Esophagus muscularis mucosa (tissue), 4 donors: Measurements from ENCODE around the gene SLC1A4. TPM values are rescaled to one million over a fixed set of nuclear protein-coding genes. Genes with fewer than 3 reads are reported as not detected.

Experiments used
- DNase-seq: peaks from one replicate; pipeline ENCODE4 v3.0.0-alpha.2; 2017; ENCODE audit errors: extremely low spot score
- H3K27ac ChIP-seq, 4 donors: fragments of 200-600 bp; sonication (generic); replicated peaks in 1 of 4; 1 replicate in 3 of 4; 2 replicates in 1 of 4; pipeline ENCODE4 v1.5.1; 2016 to 2019; ENCODE audit warnings: mild to moderate bottlenecking in 1 of 4
- H3K27me3 ChIP-seq, 4 donors: fragments of 200-600 bp; sonication (generic); one replicate each; pipeline versions ENCODE4 v1.5.1 to v1.6.0; 2016 to 2019
- H3K36me3 ChIP-seq, 4 donors: fragments of 200-600 bp; sonication (generic); one replicate each; pipeline ENCODE4 v1.5.1; 2016 to 2019
- H3K4me1 ChIP-seq, 4 donors: fragments of 200-600 bp; sonication (generic); one replicate each; pipeline ENCODE4 v1.5.1; 2016 to 2019
- H3K4me3 ChIP-seq, 4 donors: fragments of 200-600 bp; sonication (generic); 1 replicate in 2 of 4; 2 replicates in 2 of 4; pipeline ENCODE4 v1.5.1; 2016 to 2019; ENCODE audit warnings: mild to moderate bottlenecking in 4 of 4, moderate library complexity in 1 of 4
- H3K9me3 ChIP-seq, 4 donors: fragments of 200-600 bp; sonication (generic); 1 replicate in 3 of 4; 2 replicates in 1 of 4; pipeline ENCODE4 v1.5.1; 2016 to 2019
- CTCF ChIP-seq, 3 experiments: fragments of 200-600 bp in 2 of 3; fragments of 450-650 bp in 1 of 3; sonication (generic) in 2 of 3; IDR thresholded peaks; one replicate each; pipeline ENCODE4 v1.5.1; 2017 to 2019; ENCODE audit warnings: antibody characterized with exemption in 3 of 3, mild to moderate bottlenecking in 2 of 3, moderate library complexity in 1 of 3
- EP300 ChIP-seq: sonication (generic); formaldehyde crosslinking; IDR thresholded peaks from one replicate; pipeline ENCODE4 v1.6.1; 2017; ENCODE audit warnings: antibody characterized with exemption
- POLR2A ChIP-seq: fragments of 450-650 bp; IDR thresholded peaks from one replicate; pipeline ENCODE4 v1.6.1; 2017; ENCODE audit warnings: antibody characterized with exemption, moderate library complexity, mild to moderate bottlenecking, low read depth
- POLR2AphosphoS5 ChIP-seq, 2 donors: sonication (generic); formaldehyde crosslinking; IDR thresholded peaks; one replicate each; pipeline ENCODE4 v1.6.1; 2017; ENCODE audit warnings: antibody characterized with exemption in 2 of 2
- WGBS: methylation state at CpG from one replicate; pipeline ENCODE4 v1.1.5; 2018; 5-methylcytosine and 5-hydroxymethylcytosine counted together
- intact Hi-C: fragments of 100-400 bp; cut with DNase I; formaldehyde crosslinking; loops from one replicate; pipeline ENCODE4 v1.15.1; 2023
- total RNA-seq, 4 donors: library from RNA; depleted of rRNA; stranded (reverse); fragments of >200 nt; gene quantifications; one replicate each; pipeline versions ENCODE4 v1.1.0 to v1.2.1, GENCODE V29; 2016

The SLC1A4 gene
- total RNA-seq, 4 donors from 2014 or later, result 10.4 to 15.1 (median 10.8) TPM

- TF ChIP-seq EP300 (no peak), POLR2AphosphoS5 (IDR thresholded peaks at IDR 0.05) (no peak), CTCF (IDR thresholded peaks at IDR 0.05) (no peak), POLR2A (no peak)
- no peaks in the 10 kb centered on the region for H3K9me3 ChIP-seq
- H3K4me1 ChIP-seq, result no peaks in the 10 kb centered on the region
- WGBS, result 93% methylated on average over 6 of the region's 6 CpGs
- H3K27ac ChIP-seq, result no peak overlapping the region
- H3K27me3 ChIP-seq, result no peaks in the 10 kb centered on the region
- intact Hi-C loops, result no loop called here
- H3K4me3 ChIP-seq, result no peak overlapping the region
- no peak for DNase-seq
- H3K36me3 ChIP-seq, result peaks cover 20 to 61% (median 38%) of the 10 kb centered on the region in 4 donors
Measured at GRCh38 chr2:65022189-65022588, 33.0 kb downstream of the SLC1A4 start.

GRCh38 chr2:65023742-65024141 is 34.5 kb downstream of the SLC1A4 start:
- peaks cover 10 to 45% (median 29%) of the 10 kb centered on the region in 4 donors for H3K36me3 ChIP-seq

GRCh38 chr2:65024149-65024829 is 35.1 kb downstream of the SLC1A4 start:
- H3K9me3 ChIP-seq, result no peaks in the 10 kb centered on the region
- 88% methylated on average over 7 of the region's 7 CpGs for WGBS
- no peaks in the 10 kb centered on the region for H3K27me3 ChIP-seq
- no peaks in the 10 kb centered on the region for H3K4me1 ChIP-seq
- H3K27ac ChIP-seq, result no peak overlapping the region
- TF ChIP-seq POLR2AphosphoS5 (IDR thresholded peaks at IDR 0.05) (no peak), CTCF (IDR thresholded peaks at IDR 0.05) (no peak), POLR2A (no peak), EP300 (no peak)
- H3K36me3 ChIP-seq, result peaks cover 9 to 40% (median 24%) of the 10 kb centered on the region in 4 donors
- intact Hi-C loops, result no loop called here
- DNase-seq, result no peak
- no peak overlapping the region for H3K4me3 ChIP-seq

More at GRCh38 chr2:65023742-65024141, 34.5 kb downstream of the SLC1A4 start:
- H3K27ac ChIP-seq, result no peak overlapping the region
- H3K9me3 ChIP-seq, result no peaks in the 10 kb centered on the region
- no peak overlapping the region for H3K4me3 ChIP-seq
- no peaks in the 10 kb centered on the region for H3K4me1 ChIP-seq
- TF ChIP-seq POLR2AphosphoS5 (IDR thresholded peaks at IDR 0.05) (no peak), POLR2A (no peak), CTCF (IDR thresholded peaks at IDR 0.05) (no peak), EP300 (no peak)
- 78% methylated on average over 8 of the region's 8 CpGs for WGBS
- DNase-seq, result no peak
- H3K27me3 ChIP-seq, result no peaks in the 10 kb centered on the region
- intact Hi-C loops, result no loop called here

GRCh38 chr2:65025453-65026123 is 36.4 kb downstream of the SLC1A4 start:
- intact Hi-C loops, result no loop called here
- H3K36me3 ChIP-seq, result peaks cover 9 to 27% (median 11%) of the 10 kb centered on the region in 4 donors
- no peak for DNase-seq
- no peak overlapping the region for H3K4me3 ChIP-seq
- H3K27ac ChIP-seq, result no peak overlapping the region
- no peaks in the 10 kb centered on the region for H3K9me3 ChIP-seq
- no peaks in the 10 kb centered on the region for H3K27me3 ChIP-seq
- no peak for TF ChIP-seq POLR2AphosphoS5 (IDR thresholded peaks at IDR 0.05)
- no peak for TF ChIP-seq POLR2A
- no peak for TF ChIP-seq CTCF (IDR thresholded peaks at IDR 0.05)
- TF ChIP-seq EP300, result no peak
- H3K4me1 ChIP-seq, result no peaks in the 10 kb centered on the region
- 83% methylated on average over 8 of the region's 8 CpGs for WGBS
